CD4-positive, alpha-beta T cell (primary cell): ENCODE data around the gene CERS6. TPM values are rescaled to one million over a fixed set of nuclear protein-coding genes. Genes with fewer than 3 reads are reported as not detected.

Experiments
- ATAC-seq: fragments of 200-7000 bp; cut with Tn5 transposase; one replicate; pipeline ENCODE4 v1.10.0; 2022; ENCODE audit warnings: mild to moderate bottlenecking; ENCODE audit not compliant: poor library complexity
- CTCF ChIA-PET: fragments of 350-600 bp; sonication (Branson Sonifier 250); formaldehyde crosslinking; loops from one replicate; lab custom pipeline; 2021; ENCODE audit warnings: antibody characterized with exemption, inconsistent platforms; lab: Charles Lee
- POLR2A ChIA-PET: fragments of 350-600 bp; sonication (Branson Sonifier 250); formaldehyde crosslinking; loops from one replicate; lab custom pipeline; 2021; ENCODE audit warnings: antibody characterized with exemption, inconsistent platforms; lab: Charles Lee
- DNase-seq, 14 experiments: peaks; one replicate each; pipeline ENCODE4 v3.0.0-alpha.2; 2013 to 2020; ENCODE audit warnings: mixed read lengths in 2 of 14
- H3K27ac ChIP-seq, 2 donors: one replicate each; pipeline versions ENCODE4 v1.5.1 to v1.7.0; 2013; ENCODE audit warnings: low read length in 2 of 2, low read depth in 1 of 2, mild to moderate bottlenecking in 1 of 2
- H3K27me3 ChIP-seq, 2 experiments: 1 replicate in 1 of 2; 2 replicates in 1 of 2; pipeline versions ENCODE4 v1.6.1 to v1.7.0; 2013; ENCODE audit warnings: low read length in 2 of 2, control low read depth in 1 of 2, mild to moderate bottlenecking in 1 of 2, moderate library complexity in 1 of 2; ENCODE audit not compliant: insufficient read depth in 2 of 2, control insufficient read depth in 1 of 2
- H3K36me3 ChIP-seq: one replicate; pipeline ENCODE4 v1.6.1; 2013; ENCODE audit warnings: low read length, control low read depth; ENCODE audit not compliant: insufficient read depth
- H3K4me1 ChIP-seq: one replicate; pipeline ENCODE4 v1.6.1; 2013; ENCODE audit warnings: low read length, control low read depth; ENCODE audit not compliant: insufficient read depth
- H3K4me3 ChIP-seq: one replicate; pipeline ENCODE4 v1.5.1; 2013; ENCODE audit warnings: mild to moderate bottlenecking, low read length, moderate library complexity
- H3K9me3 ChIP-seq, 2 experiments: 1 replicate in 1 of 2; 2 replicates in 1 of 2; pipeline versions ENCODE4 v1.6.1 to v1.7.0; 2013; ENCODE audit warnings: low read length in 2 of 2, mild to moderate bottlenecking in 2 of 2, control low read depth in 1 of 2, moderate library complexity in 1 of 2; ENCODE audit not compliant: control insufficient read depth in 1 of 2, insufficient read depth in 1 of 2
- H3K27ac Mint-ChIP-seq: one replicate; pipeline ENCODE4 v1.8.0; 2020; ENCODE audit warnings: mixed read lengths
- H3K27me3 Mint-ChIP-seq: one replicate; pipeline ENCODE4 v1.8.0; 2021; ENCODE audit warnings: mixed read lengths
- H3K36me3 Mint-ChIP-seq: one replicate; pipeline ENCODE4 v1.8.0; 2021; ENCODE audit warnings: low read depth, mixed read lengths
- H3K4me1 Mint-ChIP-seq: one replicate; pipeline ENCODE4 v1.8.0; 2021; ENCODE audit warnings: low read depth, mixed read lengths
- H3K4me3 Mint-ChIP-seq: one replicate; pipeline ENCODE4 v1.8.0; 2020; ENCODE audit warnings: mild to moderate bottlenecking, mixed read lengths
- H3K9me3 Mint-ChIP-seq: one replicate; pipeline ENCODE4 v1.8.0; 2020; ENCODE audit warnings: mixed read lengths
- intact Hi-C, 2 experiments: fragments of 100-400 bp; cut with DNase I in 1 of 2; cut with micrococcal nuclease in 1 of 2; formaldehyde crosslinking; loops; one replicate each; pipeline versions ENCODE4 v1.15.1 to v1.9.0; 2023 to 2025; cut with DNase I, micrococcal nuclease
- total RNA-seq, 174 experiments: library from RNA in 2 of 174; stranded (reverse) in 2 of 174; gene quantifications; one replicate each; pipeline ENCODE4 v1.2.3 and lab custom pipeline; 2021 to 2026
- TF ChIP-seq, protein P1 (sequence below): fragments of 200-600 bp; IDR thresholded peaks from one replicate; pipeline ENCODE4 v1.8.0; 2022; ENCODE audit warnings: antibody characterized with exemption, mild to moderate bottlenecking

The CERS6 gene
- total RNA-seq, 2 experiments from 2014 or later: 16.9 to 17.9 TPM

DNA sequence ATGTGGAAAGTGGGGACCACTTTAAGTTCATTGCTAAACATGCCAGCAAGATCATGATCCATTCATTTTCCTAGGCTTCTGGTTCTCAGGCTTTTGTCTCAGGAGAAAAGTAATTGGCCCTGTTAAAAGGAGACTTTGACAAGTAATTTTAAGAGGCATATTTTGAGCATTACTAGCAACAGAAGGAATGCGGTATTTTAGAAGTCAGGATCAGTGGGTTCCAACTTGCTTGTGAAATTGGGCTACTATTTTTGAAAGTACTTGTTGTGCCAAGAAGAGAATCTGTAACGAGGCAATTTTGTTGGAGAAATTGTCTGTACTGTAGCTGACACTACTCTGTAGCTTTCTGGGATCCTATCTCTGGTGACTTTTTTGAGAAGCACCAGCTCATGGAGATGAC is 59.4 kb downstream of the CERS6 start:
- intact Hi-C loops: no loop called here
- Histone ChIP-seq H3K36me3 (no peaks in the 10 kb centered on the region), H3K4me1 (no peaks in the 10 kb centered on the region), H3K27me3 (no peaks in the 10 kb centered on the region), H3K4me3 (no peak overlapping the region), H3K27ac (no peak overlapping the region), H3K9me3 (no peaks in the 10 kb centered on the region)
- Mint-ChIP-seq H3K36me3 (no peaks in the 10 kb centered on the region), H3K9me3 (no peaks in the 10 kb centered on the region), H3K27me3 (no peaks in the 10 kb centered on the region), H3K4me3 (no peak overlapping the region), H3K4me1 (peaks cover 59% of the 10 kb centered on the region), H3K27ac (no peak overlapping the region)
- CTCF ChIA-PET: no interaction called here
- TF ChIP-seq, protein P1, sequence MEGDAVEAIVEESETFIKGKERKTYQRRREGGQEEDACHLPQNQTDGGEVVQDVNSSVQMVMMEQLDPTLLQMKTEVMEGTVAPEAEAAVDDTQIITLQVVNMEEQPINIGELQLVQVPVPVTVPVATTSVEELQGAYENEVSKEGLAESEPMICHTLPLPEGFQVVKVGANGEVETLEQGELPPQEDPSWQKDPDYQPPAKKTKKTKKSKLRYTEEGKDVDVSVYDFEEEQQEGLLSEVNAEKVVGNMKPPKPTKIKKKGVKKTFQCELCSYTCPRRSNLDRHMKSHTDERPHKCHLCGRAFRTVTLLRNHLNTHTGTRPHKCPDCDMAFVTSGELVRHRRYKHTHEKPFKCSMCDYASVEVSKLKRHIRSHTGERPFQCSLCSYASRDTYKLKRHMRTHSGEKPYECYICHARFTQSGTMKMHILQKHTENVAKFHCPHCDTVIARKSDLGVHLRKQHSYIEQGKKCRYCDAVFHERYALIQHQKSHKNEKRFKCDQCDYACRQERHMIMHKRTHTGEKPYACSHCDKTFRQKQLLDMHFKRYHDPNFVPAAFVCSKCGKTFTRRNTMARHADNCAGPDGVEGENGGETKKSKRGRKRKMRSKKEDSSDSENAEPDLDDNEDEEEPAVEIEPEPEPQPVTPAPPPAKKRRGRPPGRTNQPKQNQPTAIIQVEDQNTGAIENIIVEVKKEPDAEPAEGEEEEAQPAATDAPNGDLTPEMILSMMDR: no peak
- POLR2A ChIA-PET: interaction anchor here (0.6 kb wide), 1 partner anchor 310 kb away, joined by 3 read pairs; no protein-coding TSS in a partner anchor
- ATAC-seq (no peak), DNase-seq (no peak)

DNA sequence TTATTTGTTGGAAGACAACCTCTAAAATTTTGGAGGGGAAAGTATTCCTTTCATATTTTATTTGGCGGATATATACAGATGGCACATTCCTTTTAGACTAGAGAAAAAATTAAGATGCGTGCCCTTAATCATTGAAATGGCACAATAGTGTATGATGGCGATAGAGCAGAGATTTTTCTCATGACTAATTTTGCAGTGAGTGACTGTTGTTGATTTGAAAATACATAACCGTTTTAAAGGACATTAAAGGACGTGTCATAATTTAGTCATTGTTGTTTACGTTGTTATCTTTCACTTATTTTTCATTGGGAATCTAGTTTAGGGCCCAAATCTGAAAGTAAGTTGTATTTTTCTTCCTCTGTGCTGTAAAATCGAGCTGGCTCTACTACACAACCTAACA is 61.7 kb downstream of the CERS6 start:
- DNase-seq: no peak
- no peak overlapping the region for H3K4me3 ChIP-seq
- H3K4me3 Mint-ChIP-seq: no peak overlapping the region

DNA sequence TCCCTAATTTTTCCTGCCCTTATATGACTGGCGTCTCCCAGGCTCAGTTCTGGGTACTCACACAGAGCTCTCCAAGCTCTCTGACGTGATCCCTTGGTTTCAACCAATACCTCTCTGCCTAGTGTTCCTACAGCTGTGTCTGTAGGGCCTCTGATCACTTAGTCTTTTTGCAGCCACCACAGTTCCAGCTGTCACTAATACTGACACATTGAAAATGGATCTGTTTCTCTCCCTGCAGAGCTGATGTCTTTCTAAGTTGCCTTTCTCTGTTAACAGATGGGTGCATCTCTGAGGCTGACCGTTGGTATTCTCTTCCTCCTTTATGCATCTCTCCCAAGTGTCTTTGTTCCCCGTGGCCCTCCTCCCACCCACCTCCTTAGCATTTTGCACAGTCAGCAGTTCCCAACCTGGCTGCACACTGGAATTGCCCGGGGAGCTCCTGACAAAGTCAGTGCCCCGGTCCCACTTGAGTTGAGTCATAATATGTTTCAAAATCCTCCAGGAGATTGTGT is 62.5 kb downstream of the CERS6 start:
- Mint-ChIP-seq H3K4me1 (peaks cover 56% of the 10 kb centered on the region), H3K27ac (no peak overlapping the region), H3K9me3 (no peaks in the 10 kb centered on the region), H3K27me3 (no peaks in the 10 kb centered on the region), H3K36me3 (no peaks in the 10 kb centered on the region), H3K4me3 (no peak overlapping the region)
- intact Hi-C loops: no loop called here
- no peaks in the 10 kb centered on the region for H3K9me3 ChIP-seq
- no peaks in the 10 kb centered on the region for H3K4me1 ChIP-seq
- H3K4me3 ChIP-seq: no peak overlapping the region
- H3K27me3 ChIP-seq: no peaks in the 10 kb centered on the region
- no peak overlapping the region for H3K27ac ChIP-seq
- CTCF ChIA-PET: no interaction called here
- DNase-seq (no peak), ATAC-seq (no peak)
- H3K36me3 ChIP-seq: no peaks in the 10 kb centered on the region
- TF ChIP-seq, protein P1: no peak
- POLR2A ChIA-PET: interaction anchor here (0.8 to 1.2 kb wide), 2 partner anchors 65 to 85 kb away, joined by 3 read pairs; no protein-coding TSS in a partner anchor

More for the DNA sequence above, 61.7 kb downstream of the CERS6 start:
- POLR2A ChIA-PET: interaction anchor here (1.2 kb wide), 1 partner anchor 86 kb away, joined by 3 read pairs; no protein-coding TSS in a partner anchor
- H3K27ac ChIP-seq: no peak overlapping the region
- CTCF ChIA-PET: interaction anchor here (0.6 kb wide), 1 partner anchor 357 kb away, joined by 5 read pairs; no protein-coding TSS in a partner anchor
- no peaks in the 10 kb centered on the region for H3K9me3 ChIP-seq
- no peaks in the 10 kb centered on the region for H3K4me1 ChIP-seq
- no peak overlapping the region for H3K27ac Mint-ChIP-seq
- no peaks in the 10 kb centered on the region for H3K9me3 Mint-ChIP-seq
- no peaks in the 10 kb centered on the region for H3K27me3 Mint-ChIP-seq
- TF ChIP-seq, protein P1: no peak
- intact Hi-C loops: no loop called here
- H3K36me3 ChIP-seq: no peaks in the 10 kb centered on the region
- peaks cover 56% of the 10 kb centered on the region for H3K4me1 Mint-ChIP-seq
- no peaks in the 10 kb centered on the region for H3K36me3 Mint-ChIP-seq
- no peaks in the 10 kb centered on the region for H3K27me3 ChIP-seq
- no peak for ATAC-seq
